Loucy (cell line): ENCODE data around the gene P2RX1.

ENCODE experiments used
- CTCF ChIP-seq: fragments of 200-600 bp; sonication (generic); conservative IDR thresholded peaks from 2 replicates; pipeline ENCODE4 v1.5.1; 2014; ENCODE audit warnings: mild to moderate bottlenecking, antibody characterized with exemption, low read length
- EZH2phosphoT487 ChIP-seq: fragments of 200-600 bp; IDR thresholded peaks from 2 replicates; pipeline ENCODE4 v1.6.1; 2018; ENCODE audit warnings: antibody characterized with exemption, mild to moderate bottlenecking, moderate library complexity, borderline replicate concordance

GRCh38 chr17:3925684-3926485 lies 9.6 kb upstream of the P2RX1 start:
- TF ChIP-seq CTCF (no peak), EZH2phosphoT487 (no peak)
